GM18520 (cell line): ENCODE data around the gene NOL4.
"Not testable (repeated sequence)": the region's sequence is repeated elsewhere in the genome, so short reads cannot be mapped to it uniquely, and the experiment has no call there.

Source experiments
- ATAC-seq: cut with Tn5 transposase; IDR thresholded peaks from one replicate; pipeline ENCODE4 v1.9.1; 2021; ENCODE audit not compliant: unreplicated experiment

NOL4 gene, protein sequence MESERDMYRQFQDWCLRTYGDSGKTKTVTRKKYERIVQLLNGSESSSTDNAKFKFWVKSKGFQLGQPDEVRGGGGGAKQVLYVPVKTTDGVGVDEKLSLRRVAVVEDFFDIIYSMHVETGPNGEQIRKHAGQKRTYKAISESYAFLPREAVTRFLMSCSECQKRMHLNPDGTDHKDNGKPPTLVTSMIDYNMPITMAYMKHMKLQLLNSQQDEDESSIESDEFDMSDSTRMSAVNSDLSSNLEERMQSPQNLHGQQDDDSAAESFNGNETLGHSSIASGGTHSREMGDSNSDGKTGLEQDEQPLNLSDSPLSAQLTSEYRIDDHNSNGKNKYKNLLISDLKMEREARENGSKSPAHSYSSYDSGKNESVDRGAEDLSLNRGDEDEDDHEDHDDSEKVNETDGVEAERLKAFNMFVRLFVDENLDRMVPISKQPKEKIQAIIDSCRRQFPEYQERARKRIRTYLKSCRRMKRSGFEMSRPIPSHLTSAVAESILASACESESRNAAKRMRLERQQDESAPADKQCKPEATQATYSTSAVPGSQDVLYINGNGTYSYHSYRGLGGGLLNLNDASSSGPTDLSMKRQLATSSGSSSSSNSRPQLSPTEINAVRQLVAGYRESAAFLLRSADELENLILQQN

GRCh38 chr18:34224423-34225217, at the start of gene NOL4:
NOL4 (minus strand) TSS chr18:34224913; CDS start chr18:34223253, 1,660 bp downstream.
- ATAC-seq = no peak

DNA sequence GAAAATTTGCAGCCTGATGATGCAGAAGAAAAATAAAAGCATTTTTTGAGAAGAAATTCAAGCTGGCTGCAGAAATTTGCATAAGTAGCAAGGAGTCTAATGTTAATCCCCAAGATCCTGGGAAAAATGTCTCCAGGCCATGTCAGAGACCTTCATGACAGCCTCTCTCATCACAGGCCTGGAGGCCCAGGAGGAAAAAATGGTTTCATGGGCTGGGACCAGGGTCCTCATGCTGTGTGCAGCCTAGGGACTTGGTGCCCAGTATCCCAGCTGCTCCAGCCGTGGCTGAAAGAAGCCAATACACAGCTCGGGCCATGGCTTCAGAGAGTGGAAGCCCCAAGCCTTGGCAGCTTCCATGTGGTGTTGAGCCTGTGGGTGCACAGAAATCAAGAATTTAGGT, 41.3 kb upstream of the NOL4 start:
- not testable (repeated sequence) for ATAC-seq

- ATAC-seq = no peak
These were observed 37.4 kb upstream of the NOL4 start for GRCh38 chr18:34261865-34262780.

GRCh38 chr18:34258176-34258575, 33.5 kb upstream of the NOL4 start:
- ATAC-seq = no peak

GRCh38 chr18:34251919-34252318, 27.2 kb upstream of the NOL4 start:
- ATAC-seq = no peak

DNA sequence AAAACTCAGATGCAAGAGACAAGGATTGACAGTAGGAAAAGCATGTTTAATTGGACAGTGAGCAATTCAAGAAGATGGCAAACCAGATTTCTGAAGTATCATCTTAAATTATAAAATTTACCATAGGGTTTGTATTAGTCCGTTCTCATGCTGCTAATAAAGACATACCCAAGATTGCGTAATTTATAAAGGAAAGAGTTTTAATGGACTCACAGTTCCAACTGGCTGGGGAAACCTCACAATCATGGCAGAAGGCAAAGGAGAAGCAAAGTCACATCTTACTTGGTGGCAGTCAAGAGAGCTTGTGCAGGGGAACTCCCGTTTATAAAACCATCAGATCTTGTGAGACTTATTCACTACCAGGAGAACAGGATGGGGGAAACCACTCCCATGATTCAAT, 24.0 kb upstream of the NOL4 start:
- ATAC-seq = no peak

DNA sequence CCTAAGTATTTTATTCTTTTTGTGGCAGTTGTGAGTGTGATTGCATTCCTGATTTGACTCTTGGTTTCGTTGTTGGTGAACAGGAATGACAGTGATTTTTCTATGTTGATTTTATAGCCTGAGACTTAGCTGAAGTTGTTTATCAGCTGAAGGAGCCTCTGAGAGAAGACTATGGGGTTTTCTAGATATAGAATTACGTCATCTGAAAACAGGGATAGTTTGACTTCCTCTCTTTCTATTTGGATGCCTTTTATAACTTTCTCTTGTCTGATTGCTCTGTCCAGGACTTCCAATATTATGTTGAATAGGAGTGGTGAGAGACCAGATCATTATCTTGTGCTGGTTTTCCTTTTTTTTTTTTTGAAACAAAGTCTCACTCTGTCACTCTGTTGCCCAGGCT, 18.0 kb upstream of the NOL4 start:
- ATAC-seq = no peak

DNA sequence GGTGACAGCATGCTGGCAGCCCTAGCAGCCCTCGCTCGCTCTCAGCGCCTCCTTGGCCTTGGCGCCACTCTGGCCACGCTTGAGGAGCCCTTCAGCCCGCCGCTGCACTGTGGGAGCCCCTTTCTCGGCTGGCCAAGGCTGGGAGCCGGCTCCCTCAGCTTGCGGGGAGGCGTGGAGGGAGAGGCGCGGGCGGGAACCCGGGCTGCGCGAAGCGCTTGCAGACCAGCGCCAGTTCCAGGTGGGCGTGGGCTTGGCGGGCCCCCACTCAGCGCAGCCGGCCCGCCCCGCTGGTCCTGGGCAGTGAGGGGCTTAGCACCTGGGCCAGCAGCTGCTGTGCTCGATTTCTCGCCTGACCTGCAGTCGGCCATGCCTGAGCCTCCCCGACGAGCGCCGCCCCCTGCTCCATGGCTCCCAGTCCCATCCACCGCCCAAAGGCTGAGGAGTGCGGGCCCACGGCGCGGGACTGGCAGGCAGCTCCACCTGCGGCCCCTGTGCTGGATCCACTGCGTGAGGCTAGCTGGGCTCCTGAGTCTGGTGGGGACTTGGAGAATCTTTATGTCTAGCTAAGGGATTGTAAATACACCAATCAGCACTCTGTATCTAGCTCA, 9.2 kb upstream of the NOL4 start:
- not testable (repeated sequence) for ATAC-seq

DNA sequence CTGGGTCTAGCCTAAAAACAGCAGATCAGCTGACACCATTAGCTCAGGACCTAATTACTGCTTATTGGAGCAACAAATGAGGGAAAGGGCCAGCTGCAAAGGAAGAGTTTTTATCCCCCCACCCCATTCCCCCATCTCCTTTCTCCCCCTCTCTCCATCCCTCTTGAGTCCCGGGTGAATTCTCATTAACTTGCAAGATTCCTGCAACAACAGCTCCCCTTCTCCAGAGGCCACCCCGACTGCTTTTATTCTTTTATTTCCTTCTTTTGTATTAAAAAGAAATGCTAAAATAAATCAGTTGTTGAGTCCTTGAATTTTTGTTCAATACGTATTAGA, 473 bp upstream of the NOL4 start:
- no peak for ATAC-seq

DNA sequence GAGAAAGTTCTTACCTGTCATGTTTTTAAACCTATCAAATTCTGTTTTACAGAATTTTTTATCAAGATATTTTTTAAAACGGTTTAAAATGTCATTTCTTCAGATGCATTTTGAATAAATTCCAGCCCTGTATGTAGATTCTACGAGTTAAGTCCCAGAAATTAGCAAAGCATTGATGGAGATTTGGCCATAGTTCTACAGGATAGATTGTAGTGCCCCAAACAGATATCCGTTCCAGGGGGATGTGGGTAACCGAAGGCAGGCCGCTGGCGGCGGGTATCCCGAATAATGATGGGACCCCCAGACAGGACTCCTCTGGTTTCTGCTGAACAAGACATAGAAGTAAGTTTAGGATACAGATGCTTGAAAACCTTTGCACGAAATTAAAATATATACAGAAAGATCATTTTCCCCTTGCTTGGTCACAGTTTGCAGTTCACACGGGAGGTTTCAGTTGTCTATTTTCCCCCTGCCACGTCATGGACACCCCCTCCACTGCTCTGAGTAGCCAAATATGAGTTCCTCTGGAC, 755 bp downstream of the NOL4 start:
- no peak for ATAC-seq

GRCh38 chr18:34223164-34223892, 1.4 kb downstream of the NOL4 start:
- ATAC-seq = no peak

DNA sequence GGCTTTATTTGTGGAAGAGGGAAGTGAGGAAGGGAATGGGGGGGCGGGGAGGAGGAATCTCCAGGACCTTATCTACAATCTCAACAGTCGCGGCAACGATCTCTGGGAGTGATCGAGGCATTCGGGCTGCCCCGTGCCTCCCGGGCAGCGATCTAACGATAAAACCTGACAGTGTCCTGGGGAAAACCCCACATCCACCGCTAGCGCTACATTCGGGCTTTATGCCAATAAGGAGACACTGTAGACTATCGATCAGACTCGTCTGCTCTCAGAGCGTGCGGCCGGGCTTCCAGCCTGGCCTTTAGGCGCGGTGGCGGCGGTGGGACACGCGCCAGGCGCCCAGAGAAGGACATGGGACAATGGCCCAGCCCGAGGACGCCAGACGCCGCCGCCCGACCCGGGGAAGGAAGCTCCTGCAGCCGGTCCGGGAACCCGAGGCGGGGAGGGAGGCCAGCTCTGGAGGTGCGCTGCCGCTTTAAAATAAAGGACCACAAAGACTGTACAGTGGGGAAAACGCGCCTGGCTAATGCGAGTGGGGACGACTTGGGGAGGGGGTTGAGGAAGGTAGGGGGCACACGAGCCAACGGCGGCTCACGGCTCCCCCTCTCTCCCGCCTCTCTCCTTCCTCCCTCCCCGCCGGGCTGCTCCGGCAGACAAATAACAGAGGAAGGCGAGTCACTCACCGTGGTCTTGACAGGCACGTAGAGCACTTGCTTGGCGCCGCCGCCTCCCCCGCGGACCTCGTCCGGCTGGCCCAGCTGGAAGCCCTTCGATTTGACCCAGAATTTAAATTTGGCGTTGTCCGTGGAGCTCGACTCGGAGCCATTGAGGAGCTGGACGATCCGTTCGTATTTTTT, 2.2 kb downstream of the NOL4 start:
- ATAC-seq = no peak

GRCh38 chr18:34221971-34222306, 2.8 kb downstream of the NOL4 start:
- ATAC-seq = no peak

- no peak for ATAC-seq
These were observed 4.5 kb downstream of the NOL4 start for GRCh38 chr18:34220081-34220815.

- no peak for ATAC-seq
These were observed 5.1 kb downstream of the NOL4 start for GRCh38 chr18:34219651-34220050.

DNA sequence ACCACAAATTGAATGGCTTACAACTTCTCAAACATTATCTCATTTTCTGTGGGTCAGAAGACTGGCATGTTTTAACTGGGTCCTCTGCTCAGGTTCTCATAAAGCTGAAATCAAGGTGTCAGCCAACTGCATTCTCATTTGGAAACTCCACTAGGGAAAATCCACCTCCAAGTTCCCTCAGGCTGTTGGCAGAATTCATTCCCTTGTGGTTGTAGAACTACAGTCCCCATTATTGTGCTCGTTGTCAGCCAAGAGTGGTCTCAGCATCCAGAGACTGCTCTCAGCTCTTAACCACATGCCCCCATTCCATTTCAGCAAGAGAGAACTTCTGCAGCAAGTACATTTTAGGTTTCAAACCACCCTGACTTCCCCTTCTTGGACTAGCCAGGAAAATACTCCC, 12.2 kb downstream of the NOL4 start:
- no peak for ATAC-seq

DNA sequence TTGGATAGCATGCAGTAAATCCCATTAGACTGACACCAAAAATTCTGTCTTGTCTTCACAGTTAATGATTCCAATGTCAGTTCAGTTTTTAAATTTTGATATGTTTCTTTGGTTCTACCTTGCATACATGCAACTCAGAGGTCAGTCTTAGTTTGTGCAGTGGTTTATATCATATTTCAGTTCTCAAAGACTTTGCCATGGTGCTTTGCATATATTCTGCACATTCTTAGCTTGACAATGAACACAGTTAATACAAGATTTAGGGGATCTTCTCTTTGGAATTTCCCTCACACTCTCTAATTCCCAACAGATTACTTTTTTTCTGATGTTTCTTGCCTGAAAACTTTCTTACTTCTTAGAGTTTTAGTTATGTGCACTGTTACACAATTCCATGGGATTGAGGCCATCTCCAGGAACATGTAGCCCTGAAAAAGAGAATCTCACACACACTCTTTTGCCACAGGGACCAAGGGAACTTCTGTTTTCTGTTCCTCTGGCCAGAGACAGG, 17.3 kb downstream of the NOL4 start:
- no peak for ATAC-seq

DNA sequence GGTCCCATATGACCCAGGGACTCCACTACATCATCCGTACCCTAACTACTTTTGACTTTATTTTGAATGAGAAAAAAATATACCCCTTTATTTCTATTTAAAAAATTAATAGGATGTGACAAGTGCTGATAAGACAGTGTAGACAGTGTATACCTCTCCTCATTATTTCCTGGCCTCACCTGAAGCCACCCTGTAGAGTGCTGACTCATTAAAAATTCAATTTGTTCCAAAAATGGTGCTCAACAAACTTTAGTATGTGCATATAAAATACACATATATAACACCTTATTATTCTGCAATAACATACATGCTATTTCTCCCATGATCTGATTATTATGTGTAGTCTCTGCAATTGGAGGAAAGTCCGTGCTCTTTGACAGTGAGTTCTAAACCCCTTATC, 20.8 kb downstream of the NOL4 start:
- ATAC-seq = no peak
